Effector CD8-positive, alpha-beta T cell (primary cell): Measurements from ENCODE around the gene GLDN.
"Not testable (repeated sequence)": the region's sequence is repeated elsewhere in the genome, so short reads cannot be mapped to it uniquely, and the experiment has no call there.

Source experiments
- DNase-seq: peaks from one replicate; lab custom pipeline; 2025; lab: John Stamatoyannopoulos, UW

GLDN gene

DNA sequence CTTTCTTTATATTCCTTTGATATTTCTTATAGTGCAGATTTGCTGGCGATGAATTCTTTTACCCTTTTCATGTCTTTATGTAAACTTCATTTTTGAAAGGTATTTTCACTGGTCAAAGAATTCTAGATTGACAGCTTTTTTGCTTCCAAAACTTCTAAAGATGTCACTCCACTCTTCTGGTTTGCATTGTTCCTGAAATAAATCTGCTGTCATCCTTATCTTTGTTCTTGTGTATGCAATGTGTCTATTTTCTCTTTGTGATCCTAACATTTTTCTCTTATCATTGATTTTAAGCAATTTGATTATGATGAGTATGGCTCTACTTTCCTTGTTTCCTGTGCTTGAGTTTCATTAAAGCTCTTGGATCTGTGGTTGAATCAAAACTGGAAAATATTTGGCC lies 103.4 kb downstream of the GLDN start:
- no peak for DNase-seq

DNA sequence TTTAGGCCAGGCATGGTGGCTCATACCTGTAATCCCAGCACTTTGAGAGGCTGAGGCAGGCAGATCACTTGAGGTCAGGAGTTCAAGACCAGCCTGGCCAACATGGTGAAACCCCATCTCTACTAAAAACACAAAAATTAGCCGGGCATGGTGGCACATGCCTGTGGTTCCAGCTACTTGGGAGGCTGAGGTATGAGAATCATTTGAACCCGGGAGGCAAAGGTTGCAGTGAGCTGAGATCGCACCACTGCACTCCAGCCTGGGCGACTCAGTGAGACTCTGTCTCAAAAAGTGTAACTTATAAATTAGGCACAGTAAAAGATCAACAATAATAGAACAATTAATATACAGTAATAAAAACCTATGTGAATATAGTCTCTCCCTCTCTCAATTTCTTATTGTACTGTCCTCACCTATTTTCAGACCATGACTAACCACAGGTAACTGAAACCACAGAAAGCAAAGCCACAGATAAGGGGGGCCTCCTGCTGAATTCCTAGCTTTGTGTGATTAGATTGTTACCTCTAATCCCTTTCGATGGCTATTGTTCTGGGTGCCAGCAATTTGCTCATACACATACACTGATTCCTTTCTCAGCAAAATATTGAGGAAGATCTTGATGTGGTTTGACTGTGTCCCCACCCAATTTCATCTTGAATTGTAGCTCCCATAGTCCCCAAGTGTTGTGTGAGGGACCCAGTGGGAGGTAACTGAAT lies 104.7 kb downstream of the GLDN start:
- DNase-seq: not testable (repeated sequence)

DNA sequence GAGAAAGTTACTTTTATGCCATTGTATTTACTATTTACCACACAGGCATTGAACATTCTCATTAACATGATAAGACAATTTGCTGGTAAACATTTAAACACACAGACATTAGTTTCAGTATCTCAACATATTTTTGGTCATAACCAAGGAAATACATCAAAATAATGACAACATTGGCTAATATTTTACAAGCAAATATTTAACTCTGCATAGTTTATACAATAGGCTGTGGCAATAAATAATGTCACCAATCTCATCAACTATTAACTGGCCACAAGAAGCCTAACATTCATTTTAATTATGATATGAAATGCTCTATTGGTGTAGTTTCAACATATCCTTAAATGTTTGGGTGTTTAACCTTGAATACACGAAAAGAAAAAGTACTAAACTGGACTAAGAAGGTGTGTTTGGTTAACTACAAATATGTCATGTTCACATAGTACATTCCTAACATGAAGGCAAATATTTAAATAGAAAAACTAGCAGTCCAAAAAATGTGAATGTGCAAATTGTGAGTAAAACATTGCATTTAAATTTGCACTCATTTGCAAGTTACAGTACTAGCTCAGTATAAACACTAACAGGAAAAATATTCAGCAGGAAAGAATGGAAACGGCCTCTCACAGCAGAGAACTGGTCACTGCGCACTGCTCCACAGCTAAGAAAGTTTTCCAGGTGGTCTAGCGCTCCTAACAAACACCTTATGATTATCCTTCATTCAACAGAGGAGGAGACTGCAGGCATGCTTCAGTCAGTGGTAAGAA lies 106.6 kb downstream of the GLDN start:
- no peak for DNase-seq

DNA sequence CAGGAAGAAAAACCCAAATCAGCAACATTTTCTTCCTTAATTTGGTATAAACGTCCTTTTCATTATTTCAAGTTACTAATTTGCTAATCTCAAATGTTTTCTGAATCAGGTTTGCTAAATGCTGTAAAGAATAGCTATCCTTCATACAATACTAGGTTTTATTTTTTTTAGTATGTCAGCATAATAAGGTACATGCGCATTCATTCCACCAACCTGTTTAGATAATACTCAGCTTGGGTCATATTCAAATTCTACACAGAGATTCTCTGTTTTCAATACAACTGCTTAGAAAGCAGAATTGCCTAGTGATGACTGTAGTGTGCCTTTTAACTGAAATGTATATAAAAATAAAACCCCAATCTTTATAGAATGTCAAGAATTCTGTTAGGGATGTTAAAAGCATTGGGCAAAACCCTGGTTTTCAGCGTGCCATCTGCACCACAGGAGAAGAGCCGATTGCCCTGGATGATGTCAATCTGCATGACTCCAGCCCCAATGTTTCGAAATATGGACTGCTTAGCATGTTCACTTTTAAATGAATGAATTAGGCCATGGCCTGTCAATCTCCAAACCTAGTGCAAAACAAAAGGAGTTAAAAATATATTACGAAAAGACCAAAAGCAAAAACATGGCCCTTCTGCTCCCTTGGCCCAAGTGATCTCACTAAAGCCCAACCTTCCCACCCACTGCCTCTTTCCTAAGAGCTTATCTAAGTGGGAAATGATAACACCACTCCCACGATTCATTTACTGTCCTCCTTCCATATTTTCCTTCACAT lies 107.4 kb downstream of the GLDN start:
- DNase-seq: no peak

DNA sequence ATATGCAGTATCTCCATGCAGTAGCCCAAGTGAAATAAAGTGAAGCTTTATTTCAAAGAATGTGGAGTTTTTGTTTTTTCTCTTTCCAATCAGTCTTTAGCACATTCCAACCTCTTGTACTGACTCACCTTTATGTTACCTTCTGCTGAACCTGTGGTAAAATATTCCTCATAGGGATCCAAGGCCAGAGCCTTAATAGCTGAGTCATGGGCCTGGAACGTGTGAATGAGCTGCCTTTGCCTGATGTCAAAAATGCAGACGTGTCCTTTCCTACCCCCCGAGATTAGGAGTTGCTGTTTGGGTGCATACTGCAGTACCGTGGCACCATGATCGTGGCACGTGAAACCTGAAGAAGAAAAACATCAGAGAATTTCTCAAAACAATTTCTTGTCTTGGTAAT lies 108.5 kb downstream of the GLDN start:
- no peak for DNase-seq
